HepG2 (cell line): ENCODE results near the gene C13orf42. TPM values are rescaled to one million over a fixed set of nuclear protein-coding genes. Genes with fewer than 3 reads are reported as not detected.

ENCODE experiments used
- polyA plus RNA-seq, 8 experiments: library from polyadenylated mRNA; depleted of rRNA in 3 of 8; stranded (reverse) in 7 of 8; unstranded in 1 of 8; fragments of >200 nt; fragmentation: Illumina TruSeq in 4 of 8; extraction: Trizol in 4 of 8; gene quantifications; 2 replicates each; pipeline versions ENCODE4 v1.2.1 to v1.2.3, GENCODE V29; 2011 to 2016; ENCODE audit warnings: low read depth in 4 of 8, missing spikeins in 1 of 8, mixed read lengths in 1 of 8; ENCODE audit not compliant: insufficient read depth in 1 of 8
- total RNA-seq, 5 experiments: library from RNA; depleted of rRNA; stranded (reverse); fragments of >200 nt; fragmentation: Illumina TruSeq; extraction: Trizol; gene quantifications; 2 replicates each; pipeline ENCODE4 v1.2.3, GENCODE V29; 2016; ENCODE audit warnings: low read depth in 1 of 5

The C13orf42 gene
- total and polyA plus RNA-seq, 2 of the 13 experiments (the other 11 are each of a cell fraction or from before 2014, with no cell fraction given) = not detected

Other genes with a start within 250 kb of the C13orf42 start
- 55.4 and 60.0 TPM in 2 replicates for gene RNASEH2B, start 201.5 kb downstream of the C13orf42 start, total RNA-seq (2016; rRNA removed; fragmentation: Illumina TruSeq; extraction: Trizol)
- 11.4 and 17.2 TPM in 2 replicates for gene RNASEH2B, start 201.5 kb downstream of the C13orf42 start, polyA plus RNA-seq (2011; rRNA removed)
- gene FAM124A, start 111.1 kb upstream of the C13orf42 start, total RNA-seq (2016; rRNA removed; fragmentation: Illumina TruSeq; extraction: Trizol) = not detected in 2 replicates
- gene FAM124A, start 111.1 kb upstream of the C13orf42 start, polyA plus RNA-seq (2011; rRNA removed) = not detected in 2 replicates
- gene SERPINE3, start 228.4 kb upstream of the C13orf42 start, total RNA-seq (2016; rRNA removed; fragmentation: Illumina TruSeq; extraction: Trizol) = not detected in 2 replicates
- gene SERPINE3, start 228.4 kb upstream of the C13orf42 start, polyA plus RNA-seq (2011; rRNA removed) = not detected in 2 replicates